OCI-LY1 (cell line): Measurements from ENCODE around the gene GYS2.

Experiments
- CTCF ChIP-seq: fragments of 200-600 bp; sonication (generic), shearing (Covaris generic); IDR thresholded peaks from 2 replicates; pipeline ENCODE4 v1.5.1; 2017; ENCODE audit warnings: mild to moderate bottlenecking, antibody characterized with exemption, low read length, moderate library complexity, mixed read lengths
- EZH2 ChIP-seq: fragments of 200-600 bp; sonication (generic), shearing (Covaris generic); IDR thresholded peaks from 2 replicates; pipeline ENCODE4 v1.8.0; 2017; ENCODE audit warnings: borderline replicate concordance, mixed run types, mild to moderate bottlenecking, antibody characterized with exemption, low read length, moderate library complexity, mixed read lengths

GRCh38 chr12:21526721-21527345 lies 77.8 kb downstream of the GYS2 start:
- TF ChIP-seq CTCF, result no peak
- TF ChIP-seq EZH2, result no peak
